Uterus (tissue), 4 donors: ENCODE results near the gene CDCA3. TPM values are rescaled to one million over a fixed set of nuclear protein-coding genes. Genes with fewer than 3 reads are reported as not detected.

Experiments used
- DNase-seq, 2 donors: peaks; one replicate each; pipeline ENCODE4 v3.0.0-alpha.2; 2019 to 2020
- H3K27ac ChIP-seq, 2 donors: fragments of 200-600 bp; sonication (generic); 1 replicate in 1 of 2; 2 replicates in 1 of 2; pipeline ENCODE4 v1.5.1; 2016 to 2018
- H3K27me3 ChIP-seq, 2 donors: fragments of 200-600 bp; sonication (generic); one replicate each; pipeline ENCODE4 v1.5.1; 2018 to 2019; ENCODE audit warnings: control low read depth in 1 of 2
- H3K36me3 ChIP-seq, 2 donors: fragments of 200-600 bp; sonication (generic); one replicate each; pipeline ENCODE4 v1.5.1; 2019; ENCODE audit warnings: control low read depth in 1 of 2
- H3K4me1 ChIP-seq, 2 donors: fragments of 200-600 bp; sonication (generic); one replicate each; pipeline ENCODE4 v1.5.1; 2018 to 2019; ENCODE audit warnings: control low read depth in 1 of 2
- H3K4me3 ChIP-seq, 2 donors: fragments of 200-600 bp; sonication (generic); 1 replicate in 1 of 2; 2 replicates in 1 of 2; pipeline ENCODE4 v1.5.1; 2018 to 2019; ENCODE audit warnings: mild to moderate bottlenecking in 1 of 2
- H3K9me3 ChIP-seq, 2 donors: fragments of 200-600 bp; sonication (generic); one replicate each; pipeline ENCODE4 v1.5.1; 2019; ENCODE audit warnings: control low read depth in 1 of 2
- CTCF ChIP-seq, 4 experiments: fragments of 200-600 bp in 2 of 4; fragments of 450-650 bp in 2 of 4; sonication (generic) in 2 of 4; IDR thresholded peaks; one replicate each; pipeline ENCODE4 v1.5.1; 2016 to 2019; ENCODE audit warnings: antibody characterized with exemption in 4 of 4, mild to moderate bottlenecking in 2 of 4, moderate library complexity in 1 of 4
- POLR2A ChIP-seq, 2 donors: fragments of 450-650 bp; IDR thresholded peaks; one replicate each; pipeline ENCODE4 v1.6.1; 2016; ENCODE audit warnings: antibody characterized with exemption in 2 of 2, mild to moderate bottlenecking in 1 of 2, moderate library complexity in 1 of 2
- intact Hi-C: fragments of 100-400 bp; cut with DNase I; formaldehyde crosslinking; loops from one replicate; pipeline ENCODE4 v1.15.1; 2023; ENCODE audit warnings: low total_unique reads
- total RNA-seq, 4 donors: library from RNA; depleted of rRNA in 3 of 4; stranded (reverse); fragments of >200 nt in 3 of 4; gene quantifications; one replicate each; pipeline versions ENCODE4 v1.1.0 to v1.2.4, GENCODE V29; 2014 to 2023
- donor health status: DM: yes; HTN: yes; CAD: no.

CDCA3 gene
- total RNA-seq, 4 donors from 2014 or later, result 0.76 to 9.6 TPM; not detected in 2

DNA sequence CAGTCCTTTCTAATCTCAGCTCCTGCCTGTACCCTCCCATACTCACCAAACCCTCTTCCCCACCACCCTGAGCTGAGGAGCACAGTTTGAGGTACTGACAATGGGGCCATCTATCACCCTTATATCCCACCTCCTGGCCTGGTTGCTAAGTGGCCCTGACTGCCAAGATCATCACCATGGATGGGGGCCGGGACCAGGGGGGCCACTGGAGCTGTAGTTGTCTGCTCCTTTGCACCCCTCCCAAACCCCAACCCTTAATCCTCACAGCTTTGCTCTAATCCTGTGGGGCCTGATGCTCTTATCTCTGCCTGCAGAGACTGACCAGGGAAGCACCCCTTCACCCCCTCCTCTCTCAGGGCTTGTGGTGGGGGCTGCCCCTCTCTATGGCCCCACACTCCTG lies 10.8 kb downstream of the CDCA3 start:
- H3K4me3 ChIP-seq, result no peak overlapping the region
- TF ChIP-seq CTCF (IDR thresholded peaks at IDR 0.05) (no peak), POLR2A (IDR thresholded peaks at IDR 0.05) (no peak)
- intact Hi-C loops, result no loop called here
- no peak overlapping the region for H3K27ac ChIP-seq
- H3K9me3 ChIP-seq, result no peaks in the 10 kb centered on the region
- no peaks in the 10 kb centered on the region for H3K4me1 ChIP-seq
- DNase-seq, result no peak
- H3K36me3 ChIP-seq, result no peaks in the 10 kb centered on the region
- H3K27me3 ChIP-seq, result no peaks in the 10 kb centered on the region

GRCh38 chr12:6839482-6840201 lies 11.4 kb downstream of the CDCA3 start:
- Histone ChIP-seq H3K4me3 (no peak overlapping the region), H3K36me3 (no peaks in the 10 kb centered on the region), H3K27ac (no peak overlapping the region), H3K9me3 (no peaks in the 10 kb centered on the region), H3K4me1 (no peaks in the 10 kb centered on the region), H3K27me3 (no peaks in the 10 kb centered on the region)
- TF ChIP-seq POLR2A (IDR thresholded peaks at IDR 0.05) (no peak), CTCF (IDR thresholded peaks at IDR 0.05) (no peak)
- intact Hi-C loops, result no loop called here
- no peak for DNase-seq

- Histone ChIP-seq H3K9me3 (no peaks in the 10 kb centered on the region), H3K36me3 (no peaks in the 10 kb centered on the region), H3K27me3 (no peaks in the 10 kb centered on the region), H3K27ac (no peak overlapping the region), H3K4me3 (no peak overlapping the region), H3K4me1 (no peaks in the 10 kb centered on the region)
- no peak for DNase-seq
- intact Hi-C loops, result no loop called here
- TF ChIP-seq CTCF (IDR thresholded peaks at IDR 0.05), result no peak
- TF ChIP-seq POLR2A (IDR thresholded peaks at IDR 0.05), result no peak
Observed at GRCh38 chr12:6838854-6839253, 12.2 kb downstream of the CDCA3 start.

GRCh38 chr12:6837370-6838060 lies 13.6 kb downstream of the CDCA3 start:
- Histone ChIP-seq H3K4me3 (no peak overlapping the region), H3K27me3 (no peaks in the 10 kb centered on the region), H3K27ac (no peak overlapping the region), H3K4me1 (no peaks in the 10 kb centered on the region), H3K36me3 (no peaks in the 10 kb centered on the region), H3K9me3 (no peaks in the 10 kb centered on the region)
- DNase-seq, result no peak
- intact Hi-C loops, result no loop called here
- TF ChIP-seq POLR2A (IDR thresholded peaks at IDR 0.05), result no peak
- no peak for TF ChIP-seq CTCF (IDR thresholded peaks at IDR 0.05)

- H3K4me1 ChIP-seq, result no peaks in the 10 kb centered on the region
- no peaks in the 10 kb centered on the region for H3K27me3 ChIP-seq
- no peak overlapping the region for H3K4me3 ChIP-seq
- intact Hi-C loops, result no loop called here
- no peak overlapping the region for H3K27ac ChIP-seq
- TF ChIP-seq CTCF (IDR thresholded peaks at IDR 0.05), result no peak
- TF ChIP-seq POLR2A (IDR thresholded peaks at IDR 0.05), result no peak
- H3K36me3 ChIP-seq, result no peaks in the 10 kb centered on the region
- DNase-seq, result no peak
- no peaks in the 10 kb centered on the region for H3K9me3 ChIP-seq
Observed at GRCh38 chr12:6836851-6837250, 14.2 kb downstream of the CDCA3 start.
